COLO668 (cell line): ENCODE results near the gene DDRGK1.

Experiments used
- DNase-seq: peaks from one replicate; lab custom pipeline; 2025; ENCODE audit not compliant: unreplicated experiment; lab: John Stamatoyannopoulos, UW

The DDRGK1 gene

GRCh38 chr20:3237011-3237957, 32.8 kb upstream of the DDRGK1 start:
- DNase-seq, result peak; percentile 36

DNA sequence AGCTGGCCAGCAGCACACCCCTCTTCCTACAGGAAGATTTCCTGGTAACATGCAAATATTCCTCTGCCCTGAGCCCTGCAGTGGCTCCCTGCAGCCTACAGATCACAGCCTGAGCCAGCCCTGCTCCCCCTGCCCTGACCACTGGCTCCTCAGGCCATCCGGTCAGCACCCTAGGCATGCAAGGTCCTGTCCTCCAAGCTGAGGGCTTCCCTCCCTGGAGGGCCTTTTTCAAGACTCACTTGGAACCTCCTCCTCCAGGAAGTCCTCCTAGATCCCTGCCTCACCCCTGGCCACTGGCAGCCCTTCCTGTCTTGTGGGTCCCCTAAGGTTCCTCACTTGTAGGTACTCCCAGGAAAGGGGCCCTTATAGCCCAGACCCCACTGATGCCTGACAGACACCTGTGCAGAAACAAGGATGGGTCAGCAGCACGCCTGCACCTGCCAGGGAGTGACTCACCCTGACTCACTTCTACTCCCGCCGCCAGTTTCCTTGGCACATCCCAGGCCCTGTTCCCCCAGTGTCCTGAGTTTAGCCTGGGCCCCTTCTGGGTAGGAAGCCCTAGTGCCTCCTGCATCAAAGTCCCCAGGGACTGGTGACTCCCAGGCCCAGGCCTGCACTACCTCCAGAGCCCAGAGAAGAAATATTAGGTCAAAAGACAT, 31.3 kb upstream of the DDRGK1 start:
- peak; percentile 72 for DNase-seq

DNA sequence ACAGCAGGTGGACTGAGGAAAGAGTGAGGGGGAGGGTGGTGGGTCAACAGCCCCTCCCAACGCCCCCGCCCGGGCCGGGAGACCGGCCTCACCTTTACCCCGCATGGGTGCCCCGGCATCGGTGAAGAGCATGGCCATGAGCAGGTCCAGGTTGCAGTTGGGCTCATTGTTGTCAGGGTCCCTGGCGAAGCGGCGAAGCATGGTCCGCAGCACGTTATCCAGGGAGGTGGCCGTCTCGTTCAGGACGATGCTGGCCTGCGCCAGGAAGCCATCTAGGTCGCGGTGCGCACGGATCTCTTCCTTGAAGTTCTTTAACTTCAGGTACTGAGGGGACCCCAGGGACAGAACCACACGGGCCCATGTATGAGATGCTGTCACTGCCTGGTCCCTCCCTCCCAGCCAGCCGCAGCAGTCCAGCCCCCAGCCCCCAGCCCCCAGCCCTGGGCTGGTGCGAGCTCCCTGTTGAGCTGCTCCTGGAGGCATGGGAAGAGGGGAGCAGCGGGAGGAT, 29.6 kb upstream of the DDRGK1 start:
- DNase-seq, result no peak

DNA sequence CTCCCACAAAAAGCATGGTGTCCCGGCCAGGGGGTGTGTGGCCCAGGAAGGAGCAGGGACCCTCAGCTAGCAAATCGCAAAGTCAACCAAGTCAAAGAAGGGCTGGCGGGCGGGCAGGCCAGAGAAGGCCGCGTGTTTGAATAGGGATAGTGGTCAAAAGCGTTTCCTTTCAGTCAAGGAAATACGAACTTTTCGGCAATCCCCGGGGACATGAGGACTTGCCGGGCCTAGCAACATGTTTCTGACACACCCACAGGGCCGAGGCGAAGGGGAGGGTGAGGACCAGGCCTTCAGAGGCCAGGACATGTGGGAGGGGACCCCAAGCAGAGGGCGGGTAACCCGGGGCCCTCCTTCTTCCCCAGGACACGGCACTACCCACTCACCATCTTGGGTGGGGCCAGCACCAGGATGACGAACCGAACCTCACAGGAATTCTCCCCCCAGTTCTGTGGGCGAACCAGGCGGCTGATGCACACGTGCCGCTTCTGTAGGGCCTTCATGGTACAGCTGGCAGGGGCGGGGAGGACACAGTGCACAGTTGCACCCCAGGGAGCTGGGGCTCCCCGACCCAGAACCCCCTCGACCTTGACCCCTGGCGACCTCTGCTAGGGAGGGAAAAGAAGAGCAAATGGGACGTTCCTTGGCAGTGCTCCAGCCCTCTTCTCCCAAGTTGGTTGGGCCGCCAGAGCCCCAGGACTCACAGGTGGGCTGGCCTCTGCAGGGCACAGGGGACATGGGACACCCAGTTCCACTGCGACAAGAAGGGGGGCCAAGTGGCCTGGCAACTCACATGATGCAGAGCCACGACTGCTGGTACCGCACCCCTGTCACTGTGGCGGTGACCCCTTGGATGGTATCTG, 28.9 kb upstream of the DDRGK1 start:
- DNase-seq, result no peak

DNA sequence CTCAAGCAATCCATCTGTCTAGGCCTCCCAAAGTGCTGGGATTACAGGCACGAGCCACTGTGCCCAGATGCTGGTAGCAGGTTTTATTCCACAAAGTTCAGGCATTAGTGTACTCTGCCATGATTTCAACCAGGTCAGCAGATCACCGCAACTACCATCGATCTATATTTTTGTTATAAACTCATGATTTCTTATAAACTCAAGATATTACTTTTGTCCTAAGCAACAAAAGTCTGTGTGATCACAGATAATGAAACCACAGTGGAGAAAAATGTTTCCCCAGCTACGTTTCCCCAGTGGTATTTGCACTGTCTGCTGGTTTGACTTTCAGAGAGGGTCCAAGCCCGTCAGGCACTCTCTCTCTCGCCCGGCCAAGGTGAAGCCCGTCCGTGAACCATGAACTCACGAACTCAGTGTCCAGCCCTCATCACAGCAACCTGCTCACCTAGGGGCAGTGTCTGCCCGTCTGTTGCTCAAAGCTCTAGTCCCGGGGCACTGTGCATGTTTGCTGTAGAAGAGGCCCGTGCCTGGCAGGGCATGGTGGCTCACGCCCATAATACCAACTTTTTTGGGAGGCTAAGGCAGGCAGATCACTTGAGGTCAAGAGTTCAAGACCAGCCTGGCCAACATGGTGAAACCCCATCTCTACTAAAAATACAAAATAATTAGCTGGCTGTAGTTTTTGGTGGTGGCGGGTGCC, 27.6 kb upstream of the DDRGK1 start:
- no peak for DNase-seq

DNA sequence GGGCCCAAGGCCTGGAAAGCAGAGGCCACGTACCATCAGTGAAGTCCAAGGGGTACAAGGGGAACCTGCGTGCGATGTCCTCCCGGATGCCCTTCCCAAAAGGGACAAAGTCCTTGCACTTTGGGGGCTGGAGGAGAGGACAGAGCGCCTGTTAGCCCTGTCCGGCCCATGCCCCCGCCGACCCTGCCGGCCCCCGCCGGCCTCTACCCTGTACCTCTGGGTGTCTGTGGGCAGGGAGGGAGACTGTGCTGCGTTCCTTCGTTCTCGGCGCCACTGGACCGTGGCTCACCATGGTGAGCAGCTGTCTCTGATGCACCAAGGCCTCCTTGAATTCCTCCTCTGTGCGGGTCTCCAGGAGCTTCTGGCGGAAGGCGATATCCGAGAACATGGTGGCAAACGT, 26.6 kb upstream of the DDRGK1 start:
- no peak for DNase-seq

GRCh38 chr20:3229798-3230197, 25.3 kb upstream of the DDRGK1 start:
- no peak for DNase-seq

- DNase-seq, result no peak
Measured at GRCh38 chr20:3229158-3229557, 24.7 kb upstream of the DDRGK1 start.

DNA sequence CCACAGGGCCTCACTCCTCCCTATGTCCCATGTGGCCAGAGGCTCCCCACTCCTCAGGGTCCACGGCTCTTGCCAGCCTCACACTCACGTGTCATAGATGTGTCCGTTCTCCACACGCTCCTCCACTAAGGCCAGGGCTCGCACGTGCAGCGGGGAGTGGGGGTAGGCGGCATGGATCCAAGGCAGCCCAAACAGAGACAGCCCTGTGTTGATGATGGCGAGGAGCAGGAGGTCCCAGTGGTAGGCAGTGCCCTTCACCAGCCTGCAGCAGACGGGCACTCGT, 24.2 kb upstream of the DDRGK1 start:
- no peak for DNase-seq

DNA sequence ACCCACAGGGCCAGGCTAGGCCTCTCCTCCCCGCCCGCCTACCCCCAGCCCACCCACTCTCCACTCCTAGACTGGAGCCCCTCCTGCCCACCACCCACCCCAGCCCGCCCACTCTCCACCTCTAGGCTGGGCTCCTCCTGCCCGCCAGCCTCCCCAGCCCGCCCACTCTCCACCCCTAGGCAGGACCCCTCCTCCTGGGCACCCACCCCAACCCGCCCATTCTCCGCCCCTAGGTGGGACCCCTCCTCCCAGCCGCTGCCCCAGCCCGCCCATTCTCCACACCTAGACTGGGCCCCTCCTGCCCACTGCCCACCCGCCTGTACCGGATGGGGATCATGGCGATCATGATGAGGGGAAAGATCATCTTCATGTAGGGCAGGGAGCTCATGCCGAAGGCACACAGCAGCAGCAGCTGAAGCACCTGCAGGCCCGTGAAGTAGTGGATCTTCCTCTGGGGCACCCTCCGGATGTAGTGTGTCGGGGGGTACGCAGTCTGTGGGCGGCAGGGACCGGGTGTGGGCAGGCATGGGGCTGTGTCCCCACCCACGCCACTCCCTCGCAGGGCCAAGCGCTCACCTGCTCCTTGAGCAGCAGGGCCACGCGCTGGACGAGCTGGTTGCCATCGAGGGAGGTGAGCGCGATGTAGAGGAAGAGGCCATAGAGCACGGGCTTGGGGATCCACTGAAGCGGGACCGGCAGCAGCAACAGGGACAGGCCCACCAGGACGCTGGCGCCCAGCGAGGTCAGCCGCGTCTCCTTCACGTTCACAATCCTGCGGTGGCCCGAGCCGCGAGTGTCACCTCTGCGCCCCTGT, 23.7 kb upstream of the DDRGK1 start:
- DNase-seq, result no peak

DNA sequence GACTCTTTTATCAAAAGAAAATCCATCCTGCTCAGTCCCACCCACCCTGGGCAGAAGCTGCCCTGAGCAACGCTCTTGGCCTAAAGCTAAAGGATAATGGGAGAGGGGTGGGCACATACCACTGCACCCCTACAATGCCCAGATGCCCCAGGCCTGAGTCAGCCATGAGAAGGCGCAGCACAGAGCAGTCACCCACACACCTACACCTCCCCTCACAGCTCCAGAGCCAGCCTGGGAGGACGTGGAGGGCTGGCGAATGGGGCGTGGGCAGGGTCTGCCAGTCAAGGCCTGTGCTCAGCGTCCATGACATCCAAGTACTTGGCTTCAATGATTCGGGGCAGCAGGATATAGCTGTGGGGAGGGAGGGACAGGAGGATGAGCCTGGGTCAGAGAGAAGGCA, 23.0 kb upstream of the DDRGK1 start:
- DNase-seq, result no peak

DNA sequence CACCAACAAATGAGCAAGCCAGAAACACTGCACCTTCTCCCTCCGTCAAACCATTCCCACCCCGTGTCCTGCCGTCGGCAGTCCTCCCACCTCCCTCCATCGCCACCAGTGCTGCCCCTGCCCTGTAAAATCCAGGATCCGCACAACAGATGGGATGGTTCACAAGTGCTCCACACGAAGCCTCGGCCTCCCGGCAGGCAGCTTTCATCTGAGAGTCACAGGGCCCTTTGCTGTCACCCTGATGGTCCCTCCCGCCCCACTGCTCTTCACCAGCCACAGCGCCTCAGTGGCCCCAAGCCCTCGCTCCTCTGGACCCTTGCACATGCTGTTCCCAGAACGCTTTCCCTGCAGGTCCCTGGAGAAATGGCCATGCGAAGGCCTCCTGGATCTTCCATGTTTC, 22.4 kb upstream of the DDRGK1 start:
- DNase-seq, result no peak

GRCh38 chr20:3226093-3226492, 21.6 kb upstream of the DDRGK1 start:
- no peak for DNase-seq

DNA sequence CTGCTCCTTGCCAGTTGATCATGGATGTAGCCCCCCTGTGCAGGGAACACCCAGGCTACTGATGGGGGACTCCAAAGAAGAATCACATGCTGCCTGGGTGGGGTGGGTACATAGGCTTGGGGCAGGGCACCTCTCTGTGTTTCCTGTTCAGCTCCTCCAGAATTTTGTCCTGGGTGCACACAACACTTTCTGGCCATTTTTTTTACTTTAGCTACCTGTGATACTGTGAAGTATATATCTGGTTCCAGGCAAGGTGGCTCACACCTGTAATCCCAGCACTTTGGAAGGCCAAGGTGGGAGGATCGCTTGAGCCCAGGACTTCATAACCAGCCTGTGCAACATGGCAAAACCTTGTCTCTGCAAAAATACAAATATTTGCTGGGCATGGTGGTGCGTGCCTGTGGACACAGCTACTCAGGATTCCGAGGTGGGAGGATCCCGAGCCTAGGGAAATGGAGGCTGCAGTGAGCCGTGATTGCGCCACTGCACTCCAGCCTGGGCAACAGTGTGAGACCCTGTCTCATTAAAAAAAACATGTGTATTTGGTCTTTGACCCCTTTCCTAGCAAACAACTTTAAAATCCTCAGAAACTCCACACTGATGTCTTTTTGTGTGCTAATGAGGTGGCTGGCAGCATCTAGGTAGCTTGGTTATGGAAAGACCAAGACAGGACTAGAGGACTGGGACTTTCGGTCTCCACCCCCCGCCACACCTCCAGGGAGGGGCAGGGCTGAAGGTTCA, 20.4 kb upstream of the DDRGK1 start:
- DNase-seq, result no peak

DNA sequence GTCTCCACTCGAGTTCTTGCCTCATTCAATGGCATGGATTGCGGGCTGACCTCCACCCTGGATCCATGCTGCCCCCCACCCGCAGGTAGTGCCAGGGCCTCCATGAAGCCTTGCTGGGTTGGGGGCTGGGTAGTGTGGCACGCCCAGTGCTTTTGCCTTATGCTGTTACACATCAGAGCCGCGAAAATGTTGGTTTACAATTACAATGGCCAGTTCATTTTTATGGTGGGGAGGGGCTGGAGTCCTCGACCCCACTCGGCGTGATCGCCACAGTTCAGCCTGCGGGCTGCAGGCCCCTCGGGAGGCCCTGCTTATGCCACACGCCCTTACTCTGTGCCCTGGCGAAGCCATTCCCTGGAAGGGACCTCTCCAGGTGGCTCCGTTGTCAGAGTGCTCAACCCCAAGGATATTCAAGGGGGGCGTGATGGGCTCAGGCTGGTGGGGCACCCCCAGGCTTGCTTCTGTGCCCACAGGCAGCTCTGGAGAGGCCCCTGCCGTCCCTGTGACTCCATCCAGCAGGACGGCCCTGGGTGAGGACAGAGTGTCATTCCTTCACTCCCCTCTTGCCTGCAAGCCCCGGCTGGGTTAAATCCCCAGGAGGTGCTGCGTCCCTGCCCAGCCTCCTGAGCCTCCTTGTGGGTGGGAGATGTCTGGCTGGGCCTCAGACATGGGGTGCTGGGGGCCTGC, 19.7 kb upstream of the DDRGK1 start:
- peak; percentile 57 for DNase-seq

DNA sequence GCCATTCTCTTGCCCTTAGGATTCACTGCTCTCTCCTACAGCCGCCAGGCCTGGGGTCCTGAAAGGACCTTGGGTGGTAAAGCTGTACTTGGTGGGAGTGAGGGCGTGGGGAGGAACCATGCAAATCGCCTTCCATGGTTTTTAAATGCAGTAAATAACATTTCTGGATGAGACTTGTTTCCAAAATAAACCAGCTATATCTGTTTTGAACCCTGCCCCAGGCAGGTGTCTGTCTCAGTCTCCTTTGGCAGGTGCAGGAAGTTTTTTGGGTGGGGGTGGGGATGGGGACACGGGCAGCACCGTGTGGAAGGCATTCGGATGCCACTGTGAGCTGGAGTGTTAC, 19.1 kb upstream of the DDRGK1 start:
- peak; percentile 75 for DNase-seq

- DNase-seq, result peak; percentile 98
Measured at GRCh38 chr20:3222635-3223600, 18.4 kb upstream of the DDRGK1 start.
